C4-2B (cell line): ENCODE data around the gene ADAMTS15.
A peak's percentile ranks its signal among the peaks of the same experiment; 100 is the strongest.

ENCODE experiments used
- ZFX ChIP-seq: fragments of 450-650 bp; IDR thresholded peaks from 2 replicates; pipeline ENCODE4 v1.6.1; 2017
- TF ChIP-seq, protein P1 (sequence below): fragments of 450-650 bp; conservative IDR thresholded peaks from 2 replicates; pipeline ENCODE4 v1.5.1; 2017; ENCODE audit warnings: mild to moderate bottlenecking

DNA sequence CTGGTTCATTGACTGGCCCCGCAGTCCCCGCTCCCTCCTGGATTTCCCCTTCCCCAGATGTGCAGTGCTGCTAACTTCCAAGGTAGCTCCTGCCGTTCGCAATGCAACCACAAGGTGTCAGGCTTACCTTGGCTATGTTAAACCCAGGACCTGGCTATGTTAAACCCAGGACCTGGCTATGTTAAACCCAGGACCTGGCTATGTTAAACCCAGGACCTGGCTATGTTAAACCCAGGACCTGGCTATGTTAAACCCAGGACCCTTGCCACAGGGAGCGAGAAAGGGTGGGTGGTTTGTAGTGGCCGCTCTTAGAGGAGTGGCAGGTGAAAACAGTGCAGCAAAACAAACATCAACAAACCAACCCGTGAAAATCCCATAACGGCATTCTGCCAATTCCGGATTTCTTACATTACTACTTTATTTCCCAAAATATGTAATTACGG, 17.1 kb upstream of the ADAMTS15 start:
- TF ChIP-seq, protein P1, sequence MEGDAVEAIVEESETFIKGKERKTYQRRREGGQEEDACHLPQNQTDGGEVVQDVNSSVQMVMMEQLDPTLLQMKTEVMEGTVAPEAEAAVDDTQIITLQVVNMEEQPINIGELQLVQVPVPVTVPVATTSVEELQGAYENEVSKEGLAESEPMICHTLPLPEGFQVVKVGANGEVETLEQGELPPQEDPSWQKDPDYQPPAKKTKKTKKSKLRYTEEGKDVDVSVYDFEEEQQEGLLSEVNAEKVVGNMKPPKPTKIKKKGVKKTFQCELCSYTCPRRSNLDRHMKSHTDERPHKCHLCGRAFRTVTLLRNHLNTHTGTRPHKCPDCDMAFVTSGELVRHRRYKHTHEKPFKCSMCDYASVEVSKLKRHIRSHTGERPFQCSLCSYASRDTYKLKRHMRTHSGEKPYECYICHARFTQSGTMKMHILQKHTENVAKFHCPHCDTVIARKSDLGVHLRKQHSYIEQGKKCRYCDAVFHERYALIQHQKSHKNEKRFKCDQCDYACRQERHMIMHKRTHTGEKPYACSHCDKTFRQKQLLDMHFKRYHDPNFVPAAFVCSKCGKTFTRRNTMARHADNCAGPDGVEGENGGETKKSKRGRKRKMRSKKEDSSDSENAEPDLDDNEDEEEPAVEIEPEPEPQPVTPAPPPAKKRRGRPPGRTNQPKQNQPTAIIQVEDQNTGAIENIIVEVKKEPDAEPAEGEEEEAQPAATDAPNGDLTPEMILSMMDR, result peak; percentile 81
- TF ChIP-seq ZFX, result no peak
